Breast epithelium (tissue), 4 donors: Measurements from ENCODE around the gene BACE1. TPM values are rescaled to one million over a fixed set of nuclear protein-coding genes. Genes with fewer than 3 reads are reported as not detected.
"Not testable (repeated sequence)": the region's sequence is repeated elsewhere in the genome, so short reads cannot be mapped to it uniquely, and the experiment has no call there.

ENCODE experiments used
- DNase-seq, 2 donors: peaks; one replicate each; pipeline ENCODE4 v3.0.0-alpha.2; 2019; ENCODE audit warnings: low spot score in 2 of 2
- H3K27ac ChIP-seq, 2 donors: fragments of 200-600 bp; sonication (generic) in 1 of 2; one replicate each; pipeline ENCODE4 v1.5.1; 2016 to 2019; ENCODE audit warnings: mild to moderate bottlenecking in 1 of 2
- H3K27me3 ChIP-seq, 2 donors: fragments of 200-600 bp; sonication (generic) in 1 of 2; one replicate each; pipeline versions ENCODE4 v1.5.1 to v1.6.0; 2017 to 2019; ENCODE audit warnings: control low read depth in 1 of 2, mild to moderate bottlenecking in 1 of 2
- H3K36me3 ChIP-seq: fragments of 200-600 bp; one replicate; pipeline ENCODE4 v1.5.1; 2019
- H3K4me1 ChIP-seq, 2 donors: fragments of 200-600 bp; sonication (generic); one replicate each; pipeline ENCODE4 v1.5.1; 2016 to 2019; ENCODE audit warnings: control low read depth in 1 of 2
- H3K4me3 ChIP-seq, 3 donors: fragments of 200-600 bp; sonication (generic); 1 replicate in 2 of 3; 2 replicates in 1 of 3; pipeline ENCODE4 v1.5.1; 2016 to 2019; ENCODE audit warnings: mild to moderate bottlenecking in 3 of 3, moderate library complexity in 2 of 3
- H3K9me3 ChIP-seq, 2 donors: fragments of 200-600 bp; sonication (generic) in 1 of 2; one replicate each; pipeline ENCODE4 v1.5.1; 2016 to 2019; ENCODE audit warnings: control low read depth in 1 of 2
- CTCF ChIP-seq, 3 donors: fragments of 450-650 bp; IDR thresholded peaks; one replicate each; pipeline ENCODE4 v1.5.1; 2016 to 2017; ENCODE audit warnings: antibody characterized with exemption in 3 of 3, mild to moderate bottlenecking in 3 of 3, moderate library complexity in 3 of 3
- POLR2A ChIP-seq: fragments of 450-650 bp; IDR thresholded peaks from one replicate; pipeline ENCODE4 v1.6.1; 2016; ENCODE audit warnings: antibody characterized with exemption, mild to moderate bottlenecking, moderate library complexity
- POLR2AphosphoS5 ChIP-seq, 3 donors: sonication (generic); formaldehyde crosslinking; IDR thresholded peaks; one replicate each; pipeline ENCODE4 v1.6.1; 2017; ENCODE audit warnings: antibody characterized with exemption in 3 of 3
- intact Hi-C: fragments of 100-400 bp; cut with DNase I; formaldehyde crosslinking; loops from one replicate; pipeline ENCODE4 v1.15.1; 2023; ENCODE audit warnings: low total_unique reads
- total RNA-seq, 3 donors: library from RNA; depleted of rRNA; stranded (reverse); fragments of >200 nt; gene quantifications; one replicate each; pipeline ENCODE4 v1.1.0, GENCODE V29; 2016

The BACE1 gene
- total RNA-seq, 3 donors from 2014 or later: 17.4 to 26.9 (median 17.9) TPM

- H3K4me3 ChIP-seq: peak overlapping the region; percentile 83 to 87 (median 84)
- H3K36me3 ChIP-seq: no peaks in the 10 kb centered on the region
- H3K27me3 ChIP-seq: no peaks in the 10 kb centered on the region
- no peaks in the 10 kb centered on the region for H3K9me3 ChIP-seq
- TF ChIP-seq POLR2AphosphoS5 (IDR thresholded peaks at IDR 0.05): no peak
- TF ChIP-seq POLR2A: no peak
- no peak for TF ChIP-seq CTCF (IDR thresholded peaks at IDR 0.05)
- intact Hi-C loops: no loop called here
- DNase-seq: peak in 1 of 2 donors; percentile 35
- peak overlapping the region; percentile 94 to 97 for H3K27ac ChIP-seq
- peaks cover 0 to 3% of the 10 kb centered on the region in 2 donors for H3K4me1 ChIP-seq
Measured at GRCh38 chr11:117328375-117329010, 12.4 kb upstream of the BACE1 start.

- Histone ChIP-seq H3K27ac (peak within 1 kb of the TSS; percentile 94 to 97), H3K9me3 (no peaks in the 10 kb centered on the region), H3K27me3 (no peaks in the 10 kb centered on the region), H3K36me3 (no peaks in the 10 kb centered on the region), H3K4me1 (peaks cover 0 to 3% of the 10 kb centered on the region in 2 donors), H3K4me3 (peak within 1 kb of the TSS; percentile 83 to 87 (median 84))
- intact Hi-C loops: no loop called here
- TF ChIP-seq CTCF (IDR thresholded peaks at IDR 0.05) (no peak), POLR2A (peak; percentile 47), POLR2AphosphoS5 (IDR thresholded peaks at IDR 0.05) (peak in 1 of 3 donors; percentile 69)
- DNase-seq: peak; percentile 94
Measured at GRCh38 chr11:117327567-117328374, 11.7 kb upstream of the BACE1 start, which contains the start of gene CEP164. CEP164 (plus strand) TSS chr11:117327854; CDS start chr11:117338587, 10,733 bp downstream.

DNA sequence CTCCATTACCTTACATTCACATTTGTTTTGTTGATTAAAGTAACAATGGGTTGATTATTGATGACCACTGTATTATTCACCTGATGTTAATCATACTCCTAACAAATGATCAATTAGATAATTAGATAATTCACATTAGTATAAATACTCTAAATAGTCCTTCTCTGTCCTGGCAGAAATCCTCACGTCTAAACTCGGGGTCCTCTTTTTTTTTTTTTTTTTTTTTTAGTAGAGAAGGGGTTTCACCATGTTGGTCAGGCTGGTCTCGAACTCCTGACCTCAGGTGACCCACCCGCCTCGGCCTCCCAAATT lies 11.2 kb upstream of the BACE1 start:
- H3K4me1 ChIP-seq, H3K27me3 ChIP-seq, H3K36me3 ChIP-seq, DNase-seq, H3K9me3 ChIP-seq, intact Hi-C loops: not testable (repeated sequence)
- Histone ChIP-seq H3K27ac (peak overlapping the region; percentile 94 to 97), H3K4me3 (peak overlapping the region; percentile 83 to 87 (median 84))

DNA sequence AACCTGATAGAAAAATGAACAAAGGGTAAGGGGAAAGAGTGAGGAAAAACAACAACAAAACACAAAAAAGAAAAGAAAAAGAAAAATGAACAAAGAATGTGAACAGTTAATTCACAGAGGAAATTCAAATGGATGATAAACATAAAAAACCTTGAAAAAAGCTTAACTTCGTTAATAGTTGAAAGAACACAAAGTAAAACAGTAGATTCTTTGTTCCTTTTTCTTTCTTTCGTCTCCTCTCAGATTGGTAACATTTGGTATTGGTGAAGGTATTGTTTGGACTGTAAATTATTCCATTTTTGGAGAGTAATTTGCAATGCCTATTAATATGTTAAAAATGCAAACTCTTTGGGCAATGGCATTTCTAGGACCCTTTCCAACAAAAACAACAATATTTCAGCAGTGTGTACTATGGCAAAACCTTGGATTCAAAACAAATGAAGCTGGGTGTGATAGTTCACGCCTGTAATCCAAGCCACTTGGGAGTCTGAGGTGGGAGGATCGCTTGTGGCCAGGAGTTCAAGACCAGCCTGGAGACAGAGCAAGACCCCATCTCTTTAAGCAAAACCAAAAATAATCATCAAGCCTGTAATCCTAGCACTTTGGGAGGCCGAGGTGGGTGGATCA lies 3.3 kb upstream of the BACE1 start:
- intact Hi-C loops: no loop called here
- Histone ChIP-seq H3K9me3 (no peaks in the 10 kb centered on the region), H3K4me3 (no peak overlapping the region), H3K27ac (no peak overlapping the region), H3K36me3 (no peaks in the 10 kb centered on the region), H3K4me1 (peaks cover 5 to 11% of the 10 kb centered on the region in 2 donors), H3K27me3 (no peaks in the 10 kb centered on the region)
- no peak for TF ChIP-seq CTCF (IDR thresholded peaks at IDR 0.05)
- no peak for TF ChIP-seq POLR2AphosphoS5 (IDR thresholded peaks at IDR 0.05)
- no peak for TF ChIP-seq POLR2A
- no peak for DNase-seq

DNA sequence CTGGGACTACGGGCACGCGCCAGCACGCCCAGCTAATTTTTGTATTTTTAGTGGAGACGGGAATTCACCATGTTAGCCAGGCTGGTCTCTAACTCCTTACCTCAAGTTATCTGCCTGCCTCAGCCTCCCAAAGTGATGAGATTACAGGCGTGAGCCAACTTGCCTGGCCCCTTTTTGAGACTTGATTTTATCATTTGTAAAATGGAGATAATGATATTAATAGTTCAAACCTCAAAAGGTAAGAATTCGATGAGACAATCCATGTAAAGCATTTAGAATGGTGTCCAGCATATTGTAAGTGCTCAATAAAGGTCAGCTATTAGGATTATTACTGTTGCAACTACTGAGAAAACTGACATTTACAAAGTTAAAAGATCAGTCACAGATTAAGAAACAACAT lies 2.7 kb upstream of the BACE1 start:
- TF ChIP-seq POLR2A: no peak
- TF ChIP-seq CTCF (IDR thresholded peaks at IDR 0.05): no peak
- no peak for TF ChIP-seq POLR2AphosphoS5 (IDR thresholded peaks at IDR 0.05)
- no peak for DNase-seq
- Histone ChIP-seq H3K27ac (no peak overlapping the region), H3K4me1 (peaks cover 5 to 11% of the 10 kb centered on the region in 2 donors), H3K27me3 (no peaks in the 10 kb centered on the region), H3K4me3 (no peak overlapping the region), H3K36me3 (no peaks in the 10 kb centered on the region), H3K9me3 (no peaks in the 10 kb centered on the region)
- intact Hi-C loops: no loop called here
